Fibroblast of the aortic adventitia (primary cell): ENCODE data around the gene LSAMP. TPM values are rescaled to one million over a fixed set of nuclear protein-coding genes. Genes with fewer than 3 reads are reported as not detected.

Experiments
- DNase-seq: peaks from one replicate; pipeline ENCODE4 v3.0.0-alpha.2; 2010; ENCODE audit warnings: low read depth
- H3K4me3 ChIP-seq: 2 replicates; pipeline ENCODE4 v1.5.1; 2011; ENCODE audit warnings: low read depth, mild to moderate bottlenecking, control low read depth, low read length, moderate library complexity
- CTCF ChIP-seq: IDR thresholded peaks from 2 replicates; pipeline ENCODE4 v1.5.1; 2011; ENCODE audit warnings: mild to moderate bottlenecking, low read length, control low read depth, inconsistent platforms; ENCODE audit not compliant: insufficient read depth
- total RNA-seq: library from RNA; depleted of rRNA; stranded (reverse); fragments of >200 nt; gene quantifications from 2 replicates; pipeline ENCODE4 v1.2.3, GENCODE V29; 2012; ENCODE audit warnings: low replicate concordance

LSAMP gene
- total RNA-seq, 1 donor, result 9.8 TPM

- no peak for TF ChIP-seq CTCF
- no peak for DNase-seq
- no peak overlapping the region for H3K4me3 ChIP-seq
Measured at GRCh38 chr3:116393199-116393598, 52.1 kb downstream of the LSAMP start.

- DNase-seq, result no peak
- TF ChIP-seq CTCF, result no peak
- H3K4me3 ChIP-seq, result no peak overlapping the region
Measured at GRCh38 chr3:116392291-116392690, 53.0 kb downstream of the LSAMP start.

- H3K4me3 ChIP-seq, result no peak overlapping the region
- DNase-seq, result no peak
- no peak for TF ChIP-seq CTCF
Measured at GRCh38 chr3:116391296-116392201, 53.7 kb downstream of the LSAMP start.

GRCh38 chr3:116390318-116390717 lies 55.0 kb downstream of the LSAMP start:
- no peak for TF ChIP-seq CTCF
- no peak for DNase-seq
- H3K4me3 ChIP-seq, result no peak overlapping the region

GRCh38 chr3:116388867-116389385 lies 56.4 kb downstream of the LSAMP start:
- no peak for DNase-seq
- H3K4me3 ChIP-seq, result no peak overlapping the region
- TF ChIP-seq CTCF, result no peak

GRCh38 chr3:116386168-116386567 lies 59.1 kb downstream of the LSAMP start:
- no peak overlapping the region for H3K4me3 ChIP-seq
- no peak for TF ChIP-seq CTCF
- no peak for DNase-seq

- DNase-seq, result no peak
- no peak for TF ChIP-seq CTCF
- no peak overlapping the region for H3K4me3 ChIP-seq
Measured at GRCh38 chr3:116384717-116385116, 60.6 kb downstream of the LSAMP start.
